ENCODE measurements around the gene G2E3.
"Not testable (repeated sequence)": the region's sequence is repeated elsewhere in the genome, so short reads cannot be mapped to it uniquely, and the experiment has no call there.

Gene G2E3

GRCh38 chr14:30641207-30641606, 82.2 kb downstream of the G2E3 start:
- no peak for DNase-seq (ENCODE audit: low read depth)
- in situ Hi-C loops (cut with HindIII; ENCODE audit: low sequenced_read_pairs): no loop called here
- TF ChIP-seq, protein P1, sequence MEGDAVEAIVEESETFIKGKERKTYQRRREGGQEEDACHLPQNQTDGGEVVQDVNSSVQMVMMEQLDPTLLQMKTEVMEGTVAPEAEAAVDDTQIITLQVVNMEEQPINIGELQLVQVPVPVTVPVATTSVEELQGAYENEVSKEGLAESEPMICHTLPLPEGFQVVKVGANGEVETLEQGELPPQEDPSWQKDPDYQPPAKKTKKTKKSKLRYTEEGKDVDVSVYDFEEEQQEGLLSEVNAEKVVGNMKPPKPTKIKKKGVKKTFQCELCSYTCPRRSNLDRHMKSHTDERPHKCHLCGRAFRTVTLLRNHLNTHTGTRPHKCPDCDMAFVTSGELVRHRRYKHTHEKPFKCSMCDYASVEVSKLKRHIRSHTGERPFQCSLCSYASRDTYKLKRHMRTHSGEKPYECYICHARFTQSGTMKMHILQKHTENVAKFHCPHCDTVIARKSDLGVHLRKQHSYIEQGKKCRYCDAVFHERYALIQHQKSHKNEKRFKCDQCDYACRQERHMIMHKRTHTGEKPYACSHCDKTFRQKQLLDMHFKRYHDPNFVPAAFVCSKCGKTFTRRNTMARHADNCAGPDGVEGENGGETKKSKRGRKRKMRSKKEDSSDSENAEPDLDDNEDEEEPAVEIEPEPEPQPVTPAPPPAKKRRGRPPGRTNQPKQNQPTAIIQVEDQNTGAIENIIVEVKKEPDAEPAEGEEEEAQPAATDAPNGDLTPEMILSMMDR (IDR thresholded peaks at IDR 0.05; ENCODE audit: low read depth, low read length, missing control alignments): no peak
- H3K4me3 ChIP-seq (ENCODE audit: low read depth, low read length): no peak overlapping the region

GRCh38 chr14:30644462-30644861, 85.5 kb downstream of the G2E3 start:
- DNase-seq (ENCODE audit: low read depth); in situ Hi-C loops (cut with HindIII; ENCODE audit: low sequenced_read_pairs); H3K4me3 ChIP-seq (ENCODE audit: low read depth, low read length): not testable (repeated sequence)

- TF ChIP-seq, protein P1 (IDR thresholded peaks at IDR 0.05; ENCODE audit: low read depth, low read length, missing control alignments): no peak
- DNase-seq (ENCODE audit: low read depth): no peak
- H3K4me3 ChIP-seq (ENCODE audit: low read depth, low read length): no peak overlapping the region
- in situ Hi-C loops (cut with HindIII; ENCODE audit: low sequenced_read_pairs): no loop called here
Observed at GRCh38 chr14:30645600-30645999, 86.6 kb downstream of the G2E3 start.

DNA sequence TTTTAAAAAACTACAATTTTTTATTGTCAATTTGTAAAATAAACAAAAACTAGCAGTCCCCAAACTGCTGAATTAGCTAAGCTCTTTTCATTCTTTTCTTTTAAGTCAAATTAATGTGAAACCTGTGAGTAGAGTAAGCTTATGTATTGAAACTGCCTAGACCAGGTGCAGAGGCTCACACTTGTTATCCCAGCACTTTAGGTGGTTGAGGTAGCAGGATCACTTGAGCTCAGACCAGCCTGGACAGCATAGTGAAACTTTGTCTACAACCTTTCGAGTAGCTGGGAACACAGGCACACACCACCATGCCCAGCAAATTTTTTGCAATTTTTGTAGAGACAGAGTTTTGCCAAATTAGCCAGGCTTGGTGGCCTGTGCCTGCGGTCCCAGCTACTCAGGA, 89.5 kb downstream of the G2E3 start:
- no peak for DNase-seq (ENCODE audit: low read depth)
- no peak overlapping the region for H3K4me3 ChIP-seq (ENCODE audit: low read depth, low read length)
- in situ Hi-C loops (cut with HindIII; ENCODE audit: low sequenced_read_pairs): no loop called here
- TF ChIP-seq, protein P1 (IDR thresholded peaks at IDR 0.05; ENCODE audit: low read depth, low read length, missing control alignments): no peak

- TF ChIP-seq, protein P1 (IDR thresholded peaks at IDR 0.05; ENCODE audit: low read depth, low read length, missing control alignments): no peak
- in situ Hi-C loops (cut with HindIII; ENCODE audit: low sequenced_read_pairs): no loop called here
- no peak overlapping the region for H3K4me3 ChIP-seq (ENCODE audit: low read depth, low read length)
- no peak for DNase-seq (ENCODE audit: low read depth)
Observed at GRCh38 chr14:30651937-30652336, 93.0 kb downstream of the G2E3 start.

DNA sequence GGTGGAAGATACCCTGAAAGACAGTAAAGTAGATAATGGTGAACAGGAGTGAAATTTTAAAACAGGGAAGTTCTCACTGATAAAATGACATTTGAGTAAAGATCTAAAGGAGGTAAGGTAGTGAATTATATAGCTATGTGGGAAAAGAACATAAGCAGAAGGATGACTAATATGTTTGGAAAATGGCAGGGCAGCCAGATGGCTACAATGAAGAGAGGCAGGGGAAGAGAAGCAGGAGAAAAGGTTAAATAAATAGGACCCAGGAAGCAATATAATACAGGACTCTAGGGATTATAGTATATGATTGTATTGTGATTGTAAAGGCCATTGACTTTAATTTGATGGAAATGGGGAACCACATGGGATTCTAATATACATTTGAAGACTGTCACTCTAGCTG, 96.2 kb downstream of the G2E3 start:
- no peak for DNase-seq (ENCODE audit: low read depth)
- H3K4me3 ChIP-seq (ENCODE audit: low read depth, low read length): no peak overlapping the region
- in situ Hi-C loops (cut with HindIII; ENCODE audit: low sequenced_read_pairs): no loop called here
- TF ChIP-seq, protein P1 (IDR thresholded peaks at IDR 0.05; ENCODE audit: low read depth, low read length, missing control alignments): no peak

- TF ChIP-seq, protein P1 (IDR thresholded peaks at IDR 0.05; ENCODE audit: low read depth, low read length, missing control alignments): no peak
- in situ Hi-C loops (cut with HindIII; ENCODE audit: low sequenced_read_pairs): no loop called here
- no peak overlapping the region for H3K4me3 ChIP-seq (ENCODE audit: low read depth, low read length)
- no peak for DNase-seq (ENCODE audit: low read depth)
Observed at GRCh38 chr14:30655658-30656057, 96.7 kb downstream of the G2E3 start.
